Progenitor cell of endocrine pancreas (in vitro differentiated cells): ENCODE results near the gene ART5. TPM values are rescaled to one million over a fixed set of nuclear protein-coding genes. Genes with fewer than 3 reads are reported as not detected.

Source experiments
- DNase-seq: peaks from one replicate; pipeline ENCODE4 v3.0.0; 2021; ENCODE audit warnings: low spot score; ENCODE audit not compliant: unreplicated experiment
- H3K27ac Mint-ChIP-seq: 2 replicates; pipeline ENCODE4 v1.8.0; 2021; ENCODE audit warnings: mild to moderate bottlenecking, moderate library complexity, mixed read lengths
- H3K27me3 Mint-ChIP-seq: 2 replicates; pipeline ENCODE4 v1.8.0; 2021; ENCODE audit warnings: mixed read lengths
- H3K36me3 Mint-ChIP-seq: 2 replicates; pipeline ENCODE4 v1.8.0; 2022; ENCODE audit warnings: mixed read lengths; ENCODE audit not compliant: insufficient read depth
- H3K4me1 Mint-ChIP-seq: 2 replicates; pipeline ENCODE4 v1.8.0; 2021; ENCODE audit warnings: low read depth, mixed read lengths
- H3K4me3 Mint-ChIP-seq: 2 replicates; pipeline ENCODE4 v1.8.0; 2021; ENCODE audit warnings: low read depth, mild to moderate bottlenecking, moderate library complexity, mixed read lengths
- H3K9me3 Mint-ChIP-seq: 2 replicates; pipeline ENCODE4 v1.8.0; 2021; ENCODE audit warnings: low read depth, mixed read lengths
- total RNA-seq: library from RNA; stranded (reverse); gene quantifications from 2 replicates; pipeline ENCODE4 v1.2.1, GENCODE V29; 2021
- TF ChIP-seq, protein P1 (sequence below): fragments of 200-600 bp; sonication (generic); IDR thresholded peaks from one replicate; pipeline ENCODE4 v1.5.0; 2021; ENCODE audit warnings: antibody characterized with exemption, mild to moderate bottlenecking; ENCODE audit not compliant: unreplicated experiment

Gene ART5
- total RNA-seq, 1 donor from 2014 or later = 1.8 TPM

DNA sequence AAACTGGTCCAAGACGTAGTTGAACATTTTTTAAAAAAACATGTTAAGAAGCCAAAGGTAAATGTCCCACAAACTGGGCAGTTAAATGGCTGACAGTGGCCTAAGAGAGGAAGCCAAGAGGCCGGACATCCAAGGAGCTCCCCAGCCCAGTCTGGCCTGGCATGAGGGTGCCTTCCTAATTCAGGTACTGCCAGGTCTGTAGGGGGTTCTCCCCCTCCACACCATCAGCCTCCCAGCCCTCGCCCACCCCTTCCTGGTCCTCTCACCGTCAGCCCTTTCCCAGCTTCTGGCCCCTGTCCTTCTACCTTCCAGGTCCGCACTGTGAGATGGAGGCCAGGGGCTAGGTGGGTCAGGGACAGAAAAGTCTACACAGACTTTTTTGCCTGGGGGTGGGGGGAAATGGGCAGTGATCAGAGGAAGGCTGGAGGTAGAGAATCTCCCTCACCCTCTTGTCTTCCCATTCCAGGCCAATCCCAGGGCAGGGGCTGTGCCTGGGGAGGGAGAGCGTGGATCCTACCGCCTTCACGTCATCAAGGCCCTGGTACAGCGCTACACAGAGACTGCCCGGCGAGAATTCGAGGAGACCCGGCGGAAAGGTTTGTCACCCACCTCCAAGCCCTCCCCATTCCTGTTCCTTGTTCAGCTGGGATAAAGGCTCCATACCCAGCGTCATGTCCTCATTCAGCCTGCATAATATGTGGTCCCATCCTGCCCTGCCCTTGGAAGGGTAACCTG is 6.0 kb downstream of the ART5 start:
- peaks cover 2% of the 10 kb centered on the region for H3K4me1 Mint-ChIP-seq
- H3K9me3 Mint-ChIP-seq = no peaks in the 10 kb centered on the region
- H3K27me3 Mint-ChIP-seq = peaks cover 19% of the 10 kb centered on the region
- H3K36me3 Mint-ChIP-seq = peaks cover 1% of the 10 kb centered on the region
- TF ChIP-seq, protein P1, sequence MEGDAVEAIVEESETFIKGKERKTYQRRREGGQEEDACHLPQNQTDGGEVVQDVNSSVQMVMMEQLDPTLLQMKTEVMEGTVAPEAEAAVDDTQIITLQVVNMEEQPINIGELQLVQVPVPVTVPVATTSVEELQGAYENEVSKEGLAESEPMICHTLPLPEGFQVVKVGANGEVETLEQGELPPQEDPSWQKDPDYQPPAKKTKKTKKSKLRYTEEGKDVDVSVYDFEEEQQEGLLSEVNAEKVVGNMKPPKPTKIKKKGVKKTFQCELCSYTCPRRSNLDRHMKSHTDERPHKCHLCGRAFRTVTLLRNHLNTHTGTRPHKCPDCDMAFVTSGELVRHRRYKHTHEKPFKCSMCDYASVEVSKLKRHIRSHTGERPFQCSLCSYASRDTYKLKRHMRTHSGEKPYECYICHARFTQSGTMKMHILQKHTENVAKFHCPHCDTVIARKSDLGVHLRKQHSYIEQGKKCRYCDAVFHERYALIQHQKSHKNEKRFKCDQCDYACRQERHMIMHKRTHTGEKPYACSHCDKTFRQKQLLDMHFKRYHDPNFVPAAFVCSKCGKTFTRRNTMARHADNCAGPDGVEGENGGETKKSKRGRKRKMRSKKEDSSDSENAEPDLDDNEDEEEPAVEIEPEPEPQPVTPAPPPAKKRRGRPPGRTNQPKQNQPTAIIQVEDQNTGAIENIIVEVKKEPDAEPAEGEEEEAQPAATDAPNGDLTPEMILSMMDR = no peak
- no peak overlapping the region for H3K4me3 Mint-ChIP-seq
- DNase-seq = no peak
- H3K27ac Mint-ChIP-seq = no peak overlapping the region

DNA sequence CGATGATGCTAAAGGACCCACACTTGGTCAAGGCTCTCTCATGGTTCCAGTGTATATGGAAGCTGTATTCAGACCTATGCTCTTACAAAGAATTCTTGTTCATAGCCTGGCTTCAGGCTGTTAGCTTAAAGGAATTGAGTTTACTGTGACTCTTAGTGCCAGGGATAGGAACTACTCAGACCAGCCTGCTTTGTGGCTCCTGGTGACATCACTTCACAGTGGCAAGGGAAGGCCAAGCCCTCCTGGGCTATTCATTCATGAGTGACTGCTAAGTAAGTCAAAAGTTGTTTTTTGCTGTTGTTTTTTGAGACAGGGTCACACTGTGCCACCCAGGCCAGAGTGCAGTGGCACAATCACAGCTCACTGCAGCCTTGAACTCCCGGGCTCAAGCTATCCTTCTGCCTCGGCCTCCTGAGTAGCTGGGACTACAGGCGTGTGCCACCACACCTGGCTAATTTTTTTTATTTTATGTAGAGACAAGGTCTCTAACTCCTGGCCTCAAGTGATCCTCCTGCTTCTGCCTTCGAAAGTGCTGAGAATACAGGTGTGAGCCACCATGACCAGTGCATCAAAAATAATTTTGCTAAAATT is 9.6 kb downstream of the ART5 start:
- Mint-ChIP-seq H3K9me3 (no peaks in the 10 kb centered on the region), H3K27me3 (peaks cover 11% of the 10 kb centered on the region), H3K4me3 (no peak overlapping the region), H3K27ac (no peak overlapping the region), H3K36me3 (peaks cover 1% of the 10 kb centered on the region), H3K4me1 (peaks cover 2% of the 10 kb centered on the region)
- DNase-seq = no peak
- TF ChIP-seq, protein P1 = no peak

DNA sequence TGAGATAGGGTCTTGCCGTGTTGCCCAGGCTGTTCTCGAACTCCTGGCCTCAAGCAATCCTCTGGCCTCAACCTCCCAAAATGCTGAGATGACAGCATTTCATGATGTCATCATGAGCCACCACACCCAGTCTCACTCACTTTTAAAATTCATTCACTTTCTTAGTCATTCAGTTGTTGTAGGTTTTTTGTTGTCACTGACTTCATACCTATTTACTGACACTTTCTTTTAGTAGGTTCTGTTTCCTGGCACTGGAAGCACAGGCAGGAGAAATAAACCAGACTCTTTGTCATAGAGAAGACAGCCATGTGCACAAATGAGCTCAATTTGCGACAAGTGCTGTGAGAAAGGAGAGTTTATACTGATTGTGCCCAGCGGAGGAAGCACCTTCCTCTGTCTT is 10.5 kb downstream of the ART5 start:
- no peaks in the 10 kb centered on the region for H3K4me1 Mint-ChIP-seq
- TF ChIP-seq, protein P1 = no peak
- no peak overlapping the region for H3K4me3 Mint-ChIP-seq
- no peaks in the 10 kb centered on the region for H3K36me3 Mint-ChIP-seq
- H3K27ac Mint-ChIP-seq = no peak overlapping the region
- no peak for DNase-seq
- no peaks in the 10 kb centered on the region for H3K9me3 Mint-ChIP-seq
- peaks cover 7% of the 10 kb centered on the region for H3K27me3 Mint-ChIP-seq

DNA sequence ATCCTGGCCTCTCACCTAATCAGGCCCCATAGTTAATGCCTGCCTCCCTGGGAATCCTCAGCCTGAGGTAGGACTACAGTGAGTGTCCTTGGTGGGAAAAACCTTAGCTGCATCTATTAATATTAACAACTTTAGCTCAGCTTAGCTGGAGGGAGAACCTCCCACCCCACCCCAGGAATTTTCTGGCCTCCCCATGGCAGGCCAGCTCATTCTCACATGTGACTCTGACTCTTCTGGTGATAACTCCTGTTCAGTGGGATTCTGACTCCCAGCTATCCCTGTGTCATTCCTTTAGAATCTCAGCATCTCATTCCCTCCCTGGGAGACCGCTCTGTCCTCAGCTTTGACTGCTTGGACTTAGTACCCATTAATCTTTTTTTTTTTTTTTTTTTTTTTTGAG is 14.5 kb downstream of the ART5 start:
- no peaks in the 10 kb centered on the region for H3K27me3 Mint-ChIP-seq
- H3K9me3 Mint-ChIP-seq = no peaks in the 10 kb centered on the region
- no peak overlapping the region for H3K27ac Mint-ChIP-seq
- DNase-seq = no peak
- TF ChIP-seq, protein P1 = no peak
- H3K4me1 Mint-ChIP-seq = no peaks in the 10 kb centered on the region
- no peak overlapping the region for H3K4me3 Mint-ChIP-seq
- H3K36me3 Mint-ChIP-seq = no peaks in the 10 kb centered on the region

DNA sequence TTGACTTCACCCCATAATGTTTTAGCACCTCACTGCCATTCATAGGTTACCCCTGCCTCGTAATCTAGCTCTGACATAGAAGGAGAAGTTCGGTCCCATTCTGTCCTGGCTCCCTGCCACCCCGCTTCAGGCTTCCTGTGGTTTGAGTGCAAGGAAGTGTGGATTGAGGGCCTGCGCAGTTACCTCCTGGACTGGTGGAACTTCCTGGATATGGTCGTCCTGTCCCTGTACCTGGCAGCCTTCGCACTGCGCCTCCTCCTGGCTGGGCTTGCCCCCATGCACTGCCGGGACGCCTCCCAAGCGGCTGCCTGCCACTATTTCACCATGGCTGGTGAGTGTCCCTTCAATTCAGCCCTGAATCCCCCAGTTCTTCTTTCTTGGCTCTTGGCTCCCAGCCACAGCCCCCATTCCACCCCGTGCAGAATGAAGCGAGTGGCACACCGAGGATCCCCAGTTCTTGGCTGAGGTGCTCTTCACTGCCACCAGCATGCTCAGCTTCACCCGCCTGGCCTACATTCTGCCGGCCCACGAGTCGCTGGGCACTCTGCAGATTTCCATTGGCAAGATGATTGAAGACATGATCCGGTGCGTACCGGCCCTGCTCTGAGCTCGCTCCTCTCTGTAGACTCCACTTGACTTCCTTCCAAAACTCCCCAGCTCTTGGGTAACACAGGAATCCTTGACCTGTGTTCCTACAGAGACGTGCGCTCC is 15.4 kb downstream of the ART5 start:
- peaks cover 7% of the 10 kb centered on the region for H3K27me3 Mint-ChIP-seq
- no peak overlapping the region for H3K27ac Mint-ChIP-seq
- TF ChIP-seq, protein P1 = no peak
- H3K36me3 Mint-ChIP-seq = no peaks in the 10 kb centered on the region
- no peaks in the 10 kb centered on the region for H3K4me1 Mint-ChIP-seq
- no peaks in the 10 kb centered on the region for H3K9me3 Mint-ChIP-seq
- no peak overlapping the region for H3K4me3 Mint-ChIP-seq
- no peak for DNase-seq
